Measurements from ENCODE around the gene DPM3.
"Not testable (repeated sequence)": the region's sequence is repeated elsewhere in the genome, so short reads cannot be mapped to it uniquely, and the experiment has no call there.

DNA sequence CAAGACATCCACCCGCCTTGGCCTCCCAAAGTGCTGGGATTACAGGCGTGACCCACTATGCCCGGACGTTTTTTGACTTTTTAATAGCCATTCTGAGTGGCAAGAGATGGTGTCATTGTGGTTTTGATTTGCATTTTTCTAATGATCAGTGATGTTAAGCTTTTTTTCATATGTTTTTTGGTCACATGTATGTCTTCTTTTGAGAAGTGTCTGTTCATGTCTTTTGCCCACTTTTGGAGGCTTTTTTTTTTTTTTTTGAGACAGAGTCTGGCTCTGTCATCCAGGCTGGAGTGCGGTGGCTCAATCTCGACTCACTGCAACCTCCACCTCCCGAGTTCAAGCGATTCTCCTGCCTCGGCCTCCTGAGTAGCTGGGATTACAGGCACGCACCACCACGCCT, 24.3 kb upstream of the DPM3 start:
- TF ChIP-seq, protein P1, sequence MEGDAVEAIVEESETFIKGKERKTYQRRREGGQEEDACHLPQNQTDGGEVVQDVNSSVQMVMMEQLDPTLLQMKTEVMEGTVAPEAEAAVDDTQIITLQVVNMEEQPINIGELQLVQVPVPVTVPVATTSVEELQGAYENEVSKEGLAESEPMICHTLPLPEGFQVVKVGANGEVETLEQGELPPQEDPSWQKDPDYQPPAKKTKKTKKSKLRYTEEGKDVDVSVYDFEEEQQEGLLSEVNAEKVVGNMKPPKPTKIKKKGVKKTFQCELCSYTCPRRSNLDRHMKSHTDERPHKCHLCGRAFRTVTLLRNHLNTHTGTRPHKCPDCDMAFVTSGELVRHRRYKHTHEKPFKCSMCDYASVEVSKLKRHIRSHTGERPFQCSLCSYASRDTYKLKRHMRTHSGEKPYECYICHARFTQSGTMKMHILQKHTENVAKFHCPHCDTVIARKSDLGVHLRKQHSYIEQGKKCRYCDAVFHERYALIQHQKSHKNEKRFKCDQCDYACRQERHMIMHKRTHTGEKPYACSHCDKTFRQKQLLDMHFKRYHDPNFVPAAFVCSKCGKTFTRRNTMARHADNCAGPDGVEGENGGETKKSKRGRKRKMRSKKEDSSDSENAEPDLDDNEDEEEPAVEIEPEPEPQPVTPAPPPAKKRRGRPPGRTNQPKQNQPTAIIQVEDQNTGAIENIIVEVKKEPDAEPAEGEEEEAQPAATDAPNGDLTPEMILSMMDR (IDR thresholded peaks at IDR 0.05): not testable (repeated sequence)
- TF ChIP-seq POLR2A, POLR2AphosphoS5 (IDR thresholded peaks at IDR 0.05): not testable (repeated sequence)

Data from breast epithelium (tissue), 3 donors.